ENCODE data around the gene MORC1. TPM values are rescaled to one million over a fixed set of nuclear protein-coding genes. Genes with fewer than 3 reads are reported as not detected.
A peak's percentile ranks its signal among the peaks of the same experiment; 100 is the strongest.

Gene MORC1
- total RNA-seq, 1 donor from 2014 or later, result not detected

DNA sequence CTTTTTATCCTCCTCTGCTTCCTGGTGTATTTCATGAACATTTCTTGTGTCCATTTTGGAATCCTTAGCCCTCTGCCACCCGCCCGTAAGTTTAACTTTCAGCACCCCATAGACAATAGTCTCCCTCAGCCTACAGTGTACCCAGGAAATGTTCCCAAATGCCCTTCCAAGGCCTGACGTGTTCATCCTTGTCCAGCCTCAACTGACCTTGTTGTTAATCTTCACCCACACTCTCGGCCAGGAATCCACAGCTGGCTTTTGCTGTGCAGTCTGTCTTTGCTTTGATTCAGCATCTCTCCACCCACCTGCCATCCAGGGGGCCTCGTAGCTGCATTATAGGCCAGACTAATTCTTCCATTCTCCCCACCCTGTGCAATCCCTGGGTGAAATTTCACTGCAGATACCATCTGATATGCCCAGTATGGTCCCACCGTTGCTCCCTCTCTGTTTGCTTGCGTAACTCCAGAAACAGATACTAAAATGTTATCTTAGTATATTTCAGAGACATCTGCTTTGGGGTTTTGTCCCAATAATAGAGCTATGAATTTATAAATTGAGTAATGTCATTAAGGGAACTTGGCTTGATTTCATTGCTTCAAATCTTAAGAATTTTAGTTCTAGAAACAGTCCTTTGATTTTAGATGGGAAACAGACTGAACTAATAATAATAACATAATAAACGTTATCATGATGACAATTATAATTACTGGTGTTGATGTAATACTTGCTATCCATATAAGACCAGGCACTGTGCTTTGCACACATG lies 180.8 kb downstream of the MORC1 start:
- no peak for ATAC-seq

DNA sequence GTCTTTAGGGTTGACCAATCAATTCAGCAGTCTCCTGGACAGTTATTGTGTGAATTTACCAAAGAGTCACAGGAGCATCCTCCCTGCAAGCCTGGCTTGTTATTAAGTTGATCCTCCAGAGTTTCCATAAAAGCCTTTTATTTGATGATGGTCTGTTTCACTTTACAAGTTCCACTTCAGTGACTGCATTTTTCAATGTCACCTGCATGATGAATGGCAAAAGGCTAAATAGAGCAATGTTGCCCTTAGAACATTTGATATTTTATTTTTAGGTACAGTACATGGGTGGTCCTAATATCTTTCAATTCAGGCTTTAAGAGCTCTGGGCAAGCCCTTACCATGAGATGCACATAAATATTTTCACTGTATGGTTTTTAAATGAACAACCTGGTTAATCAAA lies 186.9 kb downstream of the MORC1 start:
- ATAC-seq, result no peak

DNA sequence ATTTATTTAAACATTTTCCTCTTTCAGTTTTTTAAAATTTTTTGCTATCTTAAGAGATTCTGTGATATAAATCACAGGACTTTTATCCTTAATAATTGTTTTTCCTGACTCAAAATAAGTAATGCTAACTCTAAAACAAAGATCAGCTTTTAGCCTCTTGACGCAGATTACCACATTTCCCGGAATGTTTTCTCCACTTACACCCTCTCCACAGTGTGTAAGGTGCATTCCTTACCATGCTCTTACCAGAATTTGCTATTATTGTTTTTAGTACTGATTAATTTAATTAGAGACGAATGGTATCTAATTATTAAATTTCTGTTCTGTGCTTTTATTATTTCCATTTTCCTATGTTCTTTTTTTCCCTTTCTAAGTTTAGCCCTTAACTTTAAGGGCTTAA lies 199.1 kb downstream of the MORC1 start:
- no peak for ATAC-seq

DNA sequence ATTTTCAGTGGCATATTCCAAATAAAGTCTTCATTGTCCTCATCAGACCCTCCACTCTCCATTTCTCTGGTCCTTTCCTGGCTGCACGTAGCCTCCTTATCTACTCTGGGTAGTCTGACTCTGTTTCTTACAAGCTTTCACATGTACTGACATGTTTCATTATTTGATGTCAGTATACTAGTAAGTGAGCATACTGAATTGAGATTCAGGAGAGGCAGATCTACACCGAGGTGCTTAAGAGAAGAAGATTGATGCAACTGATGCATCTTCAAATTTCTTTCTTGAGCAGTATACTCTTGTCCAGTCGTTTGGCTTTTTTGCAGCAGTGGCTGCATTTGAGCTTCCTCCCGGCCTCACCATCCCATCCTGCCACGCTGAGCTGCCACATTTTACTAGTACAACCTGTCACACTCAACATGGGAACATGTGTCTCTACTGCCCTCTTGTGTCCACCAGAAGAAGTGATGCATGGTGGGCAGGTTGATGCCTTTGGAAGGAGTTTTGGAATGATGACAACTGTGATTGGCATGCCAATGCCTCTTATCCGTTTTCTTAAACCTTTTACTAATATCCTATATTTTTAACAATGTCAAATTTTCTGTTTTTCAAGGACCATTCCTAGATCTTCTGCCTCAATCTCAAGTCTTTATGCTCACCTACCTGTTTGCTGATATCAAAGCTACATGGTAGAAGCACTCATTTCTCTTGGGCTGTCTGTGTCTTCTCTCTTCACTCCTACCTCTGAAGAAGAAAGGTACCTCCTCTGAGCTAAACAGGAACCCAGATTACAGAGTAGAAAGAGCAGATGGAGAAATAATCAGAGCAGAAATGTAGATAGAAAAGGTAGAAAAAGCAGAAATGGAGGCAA lies 202.9 kb downstream of the MORC1 start:
- peak; percentile 88 for ATAC-seq

DNA sequence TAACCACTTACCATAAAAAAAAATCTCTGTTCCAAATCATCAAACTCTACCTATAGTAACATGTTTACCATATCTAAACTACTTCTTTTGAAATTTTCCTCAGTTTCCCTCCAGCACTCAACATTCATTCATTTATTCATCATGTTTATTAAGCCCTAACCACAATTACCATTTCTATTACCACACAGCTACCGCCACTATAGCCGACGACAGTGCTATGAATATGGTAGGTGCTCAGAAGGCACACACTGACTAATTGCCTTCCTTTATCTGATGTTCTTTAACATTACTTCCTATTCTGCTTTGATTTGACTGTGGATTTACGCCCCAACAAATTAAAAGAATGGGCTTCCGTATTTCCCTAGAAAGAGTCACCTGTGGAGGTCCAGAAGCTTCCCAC lies 208.1 kb downstream of the MORC1 start:
- no peak for ATAC-seq

Other genes starting within 250 kb of the MORC1 start
- gene GUCA1C, start 164.3 kb downstream of the MORC1 start, total RNA-seq, result not detected
- gene C3orf85, start 18.6 kb upstream of the MORC1 start, total RNA-seq, result not detected
- gene DPPA2, start 198.4 kb upstream of the MORC1 start, total RNA-seq, result not detected
- not detected for gene DPPA4, start 219.4 kb upstream of the MORC1 start, total RNA-seq